Heart right ventricle (tissue), 16 donors: ENCODE results near the gene STRIP1. TPM values are rescaled to one million over a fixed set of nuclear protein-coding genes. Genes with fewer than 3 reads are reported as not detected.

ENCODE experiments used
- ATAC-seq, 8 donors: fragments of 200-7000 bp; cut with Tn5 transposase; one replicate each; pipeline ENCODE4 v1.9.1; 2020; ENCODE audit warnings: mild to moderate bottlenecking in 8 of 8, moderate library complexity in 8 of 8, moderate number of reproducible peaks in 1 of 8
- DNase-seq, 2 donors: peaks; one replicate each; pipeline ENCODE4 v3.0.0-alpha.2; 2020
- H3K27ac ChIP-seq, 10 donors: fragments of 200-600 bp; sonication (generic) in 2 of 10; one replicate each; pipeline versions ENCODE4 v1.5.0 to v1.8.0; 2020 to 2022; ENCODE audit warnings: mild to moderate bottlenecking in 3 of 10
- H3K27me3 ChIP-seq, 7 donors: fragments of 200-600 bp; one replicate each; pipeline ENCODE4 v1.8.0; 2021 to 2022; ENCODE audit warnings: mild to moderate bottlenecking in 2 of 7
- H3K36me3 ChIP-seq, 9 donors: fragments of 200-600 bp; sonication (generic) in 1 of 9; one replicate each; pipeline versions ENCODE4 v1.5.0 to v1.8.0; 2020 to 2022; ENCODE audit warnings: mild to moderate bottlenecking in 2 of 9
- H3K4me1 ChIP-seq, 9 donors: fragments of 200-600 bp; sonication (generic) in 1 of 9; one replicate each; pipeline versions ENCODE4 v1.5.0 to v1.8.0; 2020 to 2022; ENCODE audit warnings: mild to moderate bottlenecking in 4 of 9
- H3K4me3 ChIP-seq, 10 donors: fragments of 200-600 bp; sonication (generic) in 2 of 10; one replicate each; pipeline versions ENCODE4 v1.5.0 to v1.8.0; 2020 to 2022; ENCODE audit warnings: mild to moderate bottlenecking in 7 of 10, moderate library complexity in 2 of 10
- H3K9me3 ChIP-seq, 11 donors: fragments of 200-600 bp in 10 of 11; sonication (generic) in 2 of 11; one replicate each; pipeline versions ENCODE4 v1.5.0 to v1.8.0; 2013 to 2022; ENCODE audit warnings: mild to moderate bottlenecking in 2 of 11, control low read depth in 1 of 11, moderate library complexity in 1 of 11
- CTCF ChIP-seq, 9 donors: fragments of 200-600 bp; sonication (generic) in 2 of 9; IDR thresholded peaks; one replicate each; pipeline versions ENCODE4 v1.5.0 to v1.8.0; 2021 to 2022; ENCODE audit warnings: antibody characterized with exemption in 9 of 9, mild to moderate bottlenecking in 5 of 9, moderate library complexity in 1 of 9
- WGBS, 2 donors: extraction: QIAGEN DNeasy Blood & Tissue Kit; methylation state at CpG; one replicate each; pipeline ENCODE4 v1.1.7; 2013; ENCODE audit warnings: inconsistent platforms in 1 of 2; 5-methylcytosine and 5-hydroxymethylcytosine counted together
- intact Hi-C, 10 donors: fragments of 100-400 bp; cut with DNase I; formaldehyde crosslinking; loops; one replicate each; pipeline versions ENCODE4 v1.11.1 to v1.14.2; 2022
- polyA plus RNA-seq, 2 donors: library from polyadenylated mRNA; stranded (reverse); fragments of 200-250 nt; gene quantifications; one replicate each; pipeline ENCODE4 v1.2.3, GENCODE V29; 2013
- total RNA-seq, 10 donors: library from RNA; stranded (reverse); fragmentation: NEBNext Ultra II Directional in 3 of 10; extraction: Animal tissue kit (Norgen Biotek cat#: 25700) in 3 of 10; gene quantifications; one replicate each; pipeline versions ENCODE4 v1.2.1 to v1.2.4, GENCODE V29; 2021 to 2023
- donor health status: Arrhythmogenic right ventricular cardiomyopathy.
- donor health status: ischemic (EF 13 %, LVEDD 7.1; RV severe dilation, severe dysfunction).
- donor health status: healthy with polysubstance abuse.
- donor health status: DM: no; HTN: yes; CAD: no.
- donor health status: DM: no; HTN: no; CAD: no.
- donor health status: ischemic (EF 25% LVEDD 6.9; RV normal size, moderate dysfunction).
- donor health status: ischemic (EF 25% LVEDD 5.7; RV mildly dilated, moderate dysfunction).
- donor health status: healthy.
- donor health status: DM: yes; HTN: yes; CAD: no.
- donor health status: Ischemic cardiomyopathy.
- donor health status: ischemic (EF 35%, LVEDD 5.7; RV mildly dilated, moderate dysfunction).
- donor health status: nonischemic (EF 11% LVEDD 7.7; RV severe dilation, severe dysfunction).
- donor health status: DM: yes; HTN: yes; CAD: no.
- donor health status: PGD.
- donor health status: ischemic (EF 29% LVEDD 5.4; RV normal size, mild dysfunction).
- donor health status: nonischemic (EF 23%, LVEDD 6.1; RV moderate dilation, normal function).

STRIP1 gene
- total and polyA plus RNA-seq, 12 donors = 10.3 to 23.2 (median 18.5) TPM

GRCh38 chr1:110082477-110082876, 48.1 kb downstream of the STRIP1 start:
- no peak for ATAC-seq
- DNase-seq = no peak
- no peaks in the 10 kb centered on the region for H3K9me3 ChIP-seq
- H3K4me3 ChIP-seq = no peak overlapping the region
- H3K4me1 ChIP-seq = peaks cover 8 to 25% (median 15%) of the 10 kb centered on the region in 9 donors
- H3K27me3 ChIP-seq = peaks cover 0 to 67% (median 47%) of the 10 kb centered on the region in 7 donors
- intact Hi-C loops = no loop called here
- H3K27ac ChIP-seq = no peak overlapping the region
- TF ChIP-seq CTCF (IDR thresholded peaks at IDR 0.05) = no peak
- H3K36me3 ChIP-seq = no peaks in the 10 kb centered on the region
- WGBS, 2 donors = 88 to 91% methylated on average over 5 of the region's 5 CpGs

- WGBS, 2 donors = 34 to 42% methylated on average over 15 of the region's 15 CpGs
- DNase-seq (no peak), ATAC-seq (no peak)
- Histone ChIP-seq H3K27me3 (peaks cover 0 to 68% (median 47%) of the 10 kb centered on the region in 7 donors), H3K27ac (peak overlapping the region in 3 of 10 donors; percentile 19 to 72 (median 58)), H3K36me3 (no peaks in the 10 kb centered on the region), H3K4me3 (peak overlapping the region; percentile 59 to 80 (median 68)), H3K9me3 (no peaks in the 10 kb centered on the region), H3K4me1 (peaks cover 9 to 29% (median 18%) of the 10 kb centered on the region in 9 donors)
- no peak for TF ChIP-seq CTCF (IDR thresholded peaks at IDR 0.05)
- intact Hi-C loops = no loop called here
Measured at GRCh38 chr1:110083061-110083865, 48.8 kb downstream of the STRIP1 start.

GRCh38 chr1:110083866-110084226, 49.4 kb downstream of the STRIP1 start:
- Histone ChIP-seq H3K27me3 (peaks cover 0 to 68% (median 43%) of the 10 kb centered on the region in 7 donors), H3K9me3 (no peaks in the 10 kb centered on the region), H3K27ac (peak overlapping the region in 7 of 10 donors; percentile 6 to 75 (median 49)), H3K4me3 (peak overlapping the region; percentile 59 to 80 (median 68)), H3K36me3 (no peaks in the 10 kb centered on the region), H3K4me1 (peaks cover 11 to 34% (median 20%) of the 10 kb centered on the region in 9 donors)
- intact Hi-C loops = no loop called here
- TF ChIP-seq CTCF (IDR thresholded peaks at IDR 0.05) = no peak
- WGBS, 2 donors = 8 to 17% methylated on average over 37 of the region's 37 CpGs
- ATAC-seq (peak in 6 of 8 donors; percentile 21 to 53 (median 35)), DNase-seq (no peak)

- intact Hi-C loops = no loop called here
- 2 to 4% methylated on average over 72 of the region's 72 CpGs for WGBS, 2 donors
- H3K27ac ChIP-seq = peak overlapping the region in 9 of 10 donors; percentile 6 to 75 (median 58)
- H3K9me3 ChIP-seq = no peaks in the 10 kb centered on the region
- DNase-seq = peak; percentile 44 to 48
- H3K4me1 ChIP-seq = peaks cover 11 to 34% (median 21%) of the 10 kb centered on the region in 9 donors
- H3K4me3 ChIP-seq = peak overlapping the region; percentile 59 to 80 (median 68)
- ATAC-seq = peak; percentile 68 to 80 (median 76)
- no peak for TF ChIP-seq CTCF (IDR thresholded peaks at IDR 0.05)
- H3K36me3 ChIP-seq = no peaks in the 10 kb centered on the region
- H3K27me3 ChIP-seq = peaks cover 0 to 68% (median 43%) of the 10 kb centered on the region in 7 donors
Measured at GRCh38 chr1:110084227-110085078, 50.0 kb downstream of the STRIP1 start.
